HCT116 (cell line): ENCODE measurements around the gene RHPN2. TPM values are rescaled to one million over a fixed set of nuclear protein-coding genes. Genes with fewer than 3 reads are reported as not detected.

Source experiments
- ATAC-seq: fragments of 200-7000 bp; cut with Tn5 transposase; 2 replicates; pipeline ENCODE4 v1.9.1; 2020; ENCODE audit warnings: mild to moderate bottlenecking, moderate library complexity
- BruUV-seq: library from RNA; stranded (reverse); fragments of 400-500 nt; replicated peaks from 2 replicates; lab custom pipeline; 2021; lab: Mats Ljungman, UMichigan
- CTCF ChIA-PET: fragments of 300-600 bp; sonication (Branson Sonifier 250); formaldehyde crosslinking; loops from one replicate; lab custom pipeline; 2021; ENCODE audit warnings: antibody characterized with exemption; lab: Charles Lee
- POLR2A ChIA-PET: fragments of 300-600, 350-600 bp; sonication (Branson Sonifier 250); formaldehyde crosslinking; loops from one replicate; lab custom pipeline; 2021; ENCODE audit warnings: antibody characterized with exemption; lab: Charles Lee
- RAD21 ChIA-PET, 2 experiments: fragments of 300-600 bp; sonication (Branson Sonifier 250); formaldehyde crosslinking; loops; one replicate each; lab custom pipeline; 2023; ENCODE audit warnings: low total read pairs in 2 of 2; ENCODE audit not compliant: uncharacterized antibody in 2 of 2, unreplicated experiment in 2 of 2, low non-redundant PET in 1 of 2; lab: Charles Lee
- DNase-seq: peaks from one replicate; pipeline ENCODE4 v3.0.0-alpha.2; 2010; ENCODE audit warnings: low read depth, low spot score
- H2AFZ ChIP-seq: fragments of 200-600 bp; shearing (Covaris generic), sonication (generic); 2 replicates; pipeline ENCODE4 v1.6.1; 2017; ENCODE audit warnings: low read depth, mixed run types, mixed read lengths, antibody characterized with exemption, low read length; ENCODE audit not compliant: poor library complexity, severe bottlenecking
- H3K27ac ChIP-seq: 2 replicates; pipeline ENCODE4 v1.5.1; 2012; ENCODE audit warnings: low read depth, low read length
- H3K27me3 ChIP-seq: fragments of 200-600 bp; sonication (generic); 2 replicates; pipeline ENCODE4 v1.6.1; 2016; ENCODE audit warnings: mixed run types, low read length, mixed read lengths; ENCODE audit not compliant: insufficient read depth
- H3K36me3 ChIP-seq, 2 experiments: fragments of 200-500 bp in 1 of 2; fragments of 200-600 bp in 1 of 2; sonication (Bioruptor generic) in 1 of 2; sonication (generic) in 1 of 2; 2 replicates each; pipeline versions ENCODE4 v1.5.1 to v1.6.1; 2014 to 2016; ENCODE audit warnings: low read length in 2 of 2, inconsistent platforms in 1 of 2, mixed read lengths in 1 of 2, mixed run types in 1 of 2; ENCODE audit not compliant: insufficient read depth in 2 of 2, control insufficient read depth in 1 of 2
- H3K4me1 ChIP-seq, 2 experiments: fragments of 200-600 bp in 1 of 2; sonication (generic) in 1 of 2; 2 replicates each; pipeline versions ENCODE4 v1.5.1 to v1.6.1; 2012 to 2017; ENCODE audit warnings: low read length in 2 of 2, inconsistent platforms in 1 of 2, mild to moderate bottlenecking in 1 of 2, mixed read lengths in 1 of 2, mixed run types in 1 of 2, moderate library complexity in 1 of 2; ENCODE audit not compliant: insufficient read depth in 2 of 2, control insufficient read depth in 1 of 2
- H3K4me2 ChIP-seq: fragments of 200-600 bp; sonication (generic); 2 replicates; pipeline ENCODE4 v1.6.1; 2017; ENCODE audit warnings: mixed run types, low read length, mixed read lengths
- H3K4me3 ChIP-seq, 2 experiments: fragments of 200-600 bp in 1 of 2; sonication (generic) in 1 of 2; replicated peaks in 1 of 2; 2 replicates each; pipeline ENCODE4 v1.5.1; 2011 to 2016; ENCODE audit warnings: low read length in 2 of 2, control low read depth in 1 of 2, low read depth in 1 of 2, mild to moderate bottlenecking in 1 of 2, mixed read lengths in 1 of 2, mixed run types in 1 of 2
- H3K79me2 ChIP-seq: fragments of 200-600 bp; sonication (generic); 2 replicates; pipeline ENCODE4 v1.6.1; 2017; ENCODE audit warnings: mild to moderate bottlenecking, mixed run types, low read length, moderate library complexity, mixed read lengths; ENCODE audit not compliant: insufficient read depth
- H3K9ac ChIP-seq: fragments of 200-600 bp; sonication (generic); 2 replicates; pipeline ENCODE4 v1.6.1; 2016; ENCODE audit warnings: low read length, mixed read lengths
- H3K9me2 ChIP-seq: fragments of 200-600 bp; sonication (generic), shearing (Covaris generic); 2 replicates; pipeline ENCODE4 v1.6.1; 2017; ENCODE audit warnings: mixed run types, mild to moderate bottlenecking, moderate library complexity; ENCODE audit not compliant: insufficient read depth
- H3K9me3 ChIP-seq, 2 experiments: fragments of 200-500 bp in 1 of 2; fragments of 200-600 bp in 1 of 2; sonication (Bioruptor generic) in 1 of 2; sonication (generic) in 1 of 2; 2 replicates each; pipeline ENCODE4 v1.6.1; 2014 to 2017; ENCODE audit warnings: low read length in 2 of 2, mixed read lengths in 2 of 2, inconsistent platforms in 1 of 2, low read depth in 1 of 2, mild to moderate bottlenecking in 1 of 2, mixed run types in 1 of 2, moderate library complexity in 1 of 2; ENCODE audit not compliant: control insufficient read depth in 1 of 2, insufficient read depth in 1 of 2
- H4K20me1 ChIP-seq: fragments of 200-600 bp; sonication (generic), shearing (Covaris generic); 2 replicates; pipeline ENCODE4 v1.6.1; 2017; ENCODE audit warnings: mixed run types, mild to moderate bottlenecking, moderate library complexity; ENCODE audit not compliant: insufficient read depth
- CBX3 ChIP-seq: IDR thresholded peaks from 2 replicates; pipeline ENCODE4 v1.6.1; 2012; ENCODE audit warnings: low read depth
- CEBPB ChIP-seq: IDR thresholded peaks from 2 replicates; pipeline ENCODE4 v1.6.1; 2012; ENCODE audit warnings: low read depth
- EGR1 ChIP-seq: IDR thresholded peaks from 2 replicates; pipeline ENCODE4 v1.6.1; 2012; ENCODE audit warnings: low read depth
- ELF1 ChIP-seq: IDR thresholded peaks from 2 replicates; pipeline ENCODE4 v1.6.1; 2012; ENCODE audit warnings: low read depth, borderline replicate concordance
- EZH2phosphoT487 ChIP-seq: fragments of 200-600 bp; IDR thresholded peaks from 2 replicates; pipeline ENCODE4 v1.6.1; 2018; ENCODE audit warnings: antibody characterized with exemption, borderline replicate concordance
- POLR2A ChIP-seq: IDR thresholded peaks from 2 replicates; pipeline ENCODE4 v1.7.0; 2011; ENCODE audit warnings: borderline replicate concordance; ENCODE audit not compliant: insufficient read depth, insufficient read length; ENCODE audit errors: extremely low read depth
- POLR2AphosphoS5 ChIP-seq: IDR thresholded peaks from 2 replicates; pipeline ENCODE4 v1.6.1; 2011; ENCODE audit warnings: mild to moderate bottlenecking, low read depth, low read length, moderate library complexity
- RAD21 ChIP-seq: IDR thresholded peaks from 2 replicates; pipeline ENCODE4 v1.6.1; 2012; ENCODE audit warnings: low read depth, mild to moderate bottlenecking
- SIN3A ChIP-seq: IDR thresholded peaks from 2 replicates; pipeline ENCODE4 v1.6.1; 2012; ENCODE audit warnings: low read depth
- SRF ChIP-seq: IDR thresholded peaks from 2 replicates; pipeline ENCODE4 v1.6.1; 2012; ENCODE audit warnings: low read depth
- TCF7L2 ChIP-seq: IDR thresholded peaks from 2 replicates; pipeline ENCODE4 v1.7.0; 2011; ENCODE audit warnings: borderline replicate concordance, inconsistent platforms; ENCODE audit not compliant: insufficient read depth, insufficient read length; ENCODE audit errors: extremely low read depth
- YY1 ChIP-seq: IDR thresholded peaks from 2 replicates; pipeline ENCODE4 v1.6.1; 2011; ENCODE audit warnings: low read length, low read depth, moderate library complexity, mild to moderate bottlenecking; ENCODE audit not compliant: insufficient replicate concordance; ENCODE audit errors: extremely low read depth
- intact Hi-C: fragments of 100-400 bp; cut with micrococcal nuclease; formaldehyde crosslinking; loops from 2 replicates; pipeline ENCODE4 v1.10.0; 2022
- total RNA-seq: library from RNA; stranded (reverse); gene quantifications from one replicate; pipeline ENCODE4 v1.2.1, GENCODE V29; 2021; ENCODE audit not compliant: unreplicated experiment
- TF ChIP-seq, protein P1 (sequence below): IDR thresholded peaks from 2 replicates; pipeline ENCODE4 v1.6.1; 2012; ENCODE audit warnings: low read depth
- TF ChIP-seq, protein P2 (sequence below): IDR thresholded peaks from 2 replicates; pipeline ENCODE4 v1.6.1; 2012
- TF ChIP-seq, protein P3 (sequence below), 3 experiments: fragments of 200-600 bp in 1 of 3; sonication (generic) in 1 of 3; IDR thresholded peaks in 2 of 3; conservative IDR thresholded peaks in 1 of 3; 2 replicates each; pipeline ENCODE4 v1.5.1; 2012 to 2017; ENCODE audit warnings: low read depth in 2 of 3, low read length in 2 of 3, antibody characterized with exemption in 1 of 3, borderline replicate concordance in 1 of 3, control low read depth in 1 of 3, mild to moderate bottlenecking in 1 of 3, mixed read lengths in 1 of 3, mixed run types in 1 of 3, moderate library complexity in 1 of 3; ENCODE audit not compliant: insufficient read depth in 1 of 3
- TF ChIP-seq, protein P4 (sequence below): IDR thresholded peaks from 2 replicates; pipeline ENCODE4 v1.6.1; 2012

The RHPN2 gene
- total RNA-seq, 1 experiment from 2014 or later, result 33.3 TPM

DNA sequence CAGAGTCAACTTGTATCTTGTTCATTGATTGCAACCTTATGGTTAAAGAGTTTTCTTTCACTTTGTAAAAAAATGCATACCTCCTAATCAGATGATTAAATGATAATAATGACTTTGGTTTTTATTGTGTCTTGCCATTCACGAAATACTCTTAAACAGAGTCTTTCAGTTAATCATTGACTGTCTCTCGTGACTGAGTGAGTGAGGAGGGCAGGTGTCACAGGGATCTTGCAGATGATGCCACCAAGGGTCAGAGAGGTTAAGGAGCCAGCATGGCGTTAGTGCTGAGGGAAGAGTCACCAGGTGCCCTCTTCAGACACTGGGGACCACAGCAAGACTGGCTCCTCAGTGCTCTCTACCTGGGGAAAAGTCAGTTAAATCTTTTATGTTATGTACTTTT is 24.3 kb upstream of the RHPN2 start:
- Histone ChIP-seq H3K27me3 (no peaks in the 10 kb centered on the region), H4K20me1 (no peaks in the 10 kb centered on the region), H3K36me3 (peaks cover 2 to 6% of the 10 kb centered on the region in 2 experiments; a peak in 2 of 4 replicates), H3K9me2 (no peaks in the 10 kb centered on the region), H3K4me3 (no peak overlapping the region), H3K4me2 (no peak overlapping the region), H3K9me3 (no peaks in the 10 kb centered on the region), H2AFZ (no peak overlapping the region), H3K27ac (no peak overlapping the region), H3K4me1 (peaks cover 13 to 30% of the 10 kb centered on the region in 2 experiments), H3K9ac (no peak overlapping the region), H3K79me2 (no peaks in the 10 kb centered on the region)
- intact Hi-C loops, result no loop called here
- BruUV-seq, result no TSS peak
- RAD21 ChIA-PET, result no interaction called here
- DNase-seq, result no peak
- CTCF ChIA-PET, result no interaction called here
- POLR2A ChIA-PET, result no interaction called here
- no peak for TF ChIP-seq POLR2A
- TF ChIP-seq EGR1, result no peak
- no peak for TF ChIP-seq POLR2AphosphoS5
- TF ChIP-seq, protein P1, sequence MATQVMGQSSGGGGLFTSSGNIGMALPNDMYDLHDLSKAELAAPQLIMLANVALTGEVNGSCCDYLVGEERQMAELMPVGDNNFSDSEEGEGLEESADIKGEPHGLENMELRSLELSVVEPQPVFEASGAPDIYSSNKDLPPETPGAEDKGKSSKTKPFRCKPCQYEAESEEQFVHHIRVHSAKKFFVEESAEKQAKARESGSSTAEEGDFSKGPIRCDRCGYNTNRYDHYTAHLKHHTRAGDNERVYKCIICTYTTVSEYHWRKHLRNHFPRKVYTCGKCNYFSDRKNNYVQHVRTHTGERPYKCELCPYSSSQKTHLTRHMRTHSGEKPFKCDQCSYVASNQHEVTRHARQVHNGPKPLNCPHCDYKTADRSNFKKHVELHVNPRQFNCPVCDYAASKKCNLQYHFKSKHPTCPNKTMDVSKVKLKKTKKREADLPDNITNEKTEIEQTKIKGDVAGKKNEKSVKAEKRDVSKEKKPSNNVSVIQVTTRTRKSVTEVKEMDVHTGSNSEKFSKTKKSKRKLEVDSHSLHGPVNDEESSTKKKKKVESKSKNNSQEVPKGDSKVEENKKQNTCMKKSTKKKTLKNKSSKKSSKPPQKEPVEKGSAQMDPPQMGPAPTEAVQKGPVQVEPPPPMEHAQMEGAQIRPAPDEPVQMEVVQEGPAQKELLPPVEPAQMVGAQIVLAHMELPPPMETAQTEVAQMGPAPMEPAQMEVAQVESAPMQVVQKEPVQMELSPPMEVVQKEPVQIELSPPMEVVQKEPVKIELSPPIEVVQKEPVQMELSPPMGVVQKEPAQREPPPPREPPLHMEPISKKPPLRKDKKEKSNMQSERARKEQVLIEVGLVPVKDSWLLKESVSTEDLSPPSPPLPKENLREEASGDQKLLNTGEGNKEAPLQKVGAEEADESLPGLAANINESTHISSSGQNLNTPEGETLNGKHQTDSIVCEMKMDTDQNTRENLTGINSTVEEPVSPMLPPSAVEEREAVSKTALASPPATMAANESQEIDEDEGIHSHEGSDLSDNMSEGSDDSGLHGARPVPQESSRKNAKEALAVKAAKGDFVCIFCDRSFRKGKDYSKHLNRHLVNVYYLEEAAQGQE, result no peak
- TF ChIP-seq, protein P2, sequence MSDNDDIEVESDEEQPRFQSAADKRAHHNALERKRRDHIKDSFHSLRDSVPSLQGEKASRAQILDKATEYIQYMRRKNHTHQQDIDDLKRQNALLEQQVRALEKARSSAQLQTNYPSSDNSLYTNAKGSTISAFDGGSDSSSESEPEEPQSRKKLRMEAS, result no peak
- no peak for TF ChIP-seq TCF7L2
- TF ChIP-seq, protein P3, sequence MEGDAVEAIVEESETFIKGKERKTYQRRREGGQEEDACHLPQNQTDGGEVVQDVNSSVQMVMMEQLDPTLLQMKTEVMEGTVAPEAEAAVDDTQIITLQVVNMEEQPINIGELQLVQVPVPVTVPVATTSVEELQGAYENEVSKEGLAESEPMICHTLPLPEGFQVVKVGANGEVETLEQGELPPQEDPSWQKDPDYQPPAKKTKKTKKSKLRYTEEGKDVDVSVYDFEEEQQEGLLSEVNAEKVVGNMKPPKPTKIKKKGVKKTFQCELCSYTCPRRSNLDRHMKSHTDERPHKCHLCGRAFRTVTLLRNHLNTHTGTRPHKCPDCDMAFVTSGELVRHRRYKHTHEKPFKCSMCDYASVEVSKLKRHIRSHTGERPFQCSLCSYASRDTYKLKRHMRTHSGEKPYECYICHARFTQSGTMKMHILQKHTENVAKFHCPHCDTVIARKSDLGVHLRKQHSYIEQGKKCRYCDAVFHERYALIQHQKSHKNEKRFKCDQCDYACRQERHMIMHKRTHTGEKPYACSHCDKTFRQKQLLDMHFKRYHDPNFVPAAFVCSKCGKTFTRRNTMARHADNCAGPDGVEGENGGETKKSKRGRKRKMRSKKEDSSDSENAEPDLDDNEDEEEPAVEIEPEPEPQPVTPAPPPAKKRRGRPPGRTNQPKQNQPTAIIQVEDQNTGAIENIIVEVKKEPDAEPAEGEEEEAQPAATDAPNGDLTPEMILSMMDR (IDR thresholded peaks at IDR 0.05 in 2 of 3, conservative IDR thresholded peaks at IDR 0.05 in 1 of 3; ENCODE audit: borderline replicate concordance in 1 of 3, insufficient read depth in 1 of 3, low read depth in 2 of 3, low read length in 2 of 3), result no peak
- TF ChIP-seq ELF1, result no peak
- TF ChIP-seq SRF, result no peak
- TF ChIP-seq, protein P4, sequence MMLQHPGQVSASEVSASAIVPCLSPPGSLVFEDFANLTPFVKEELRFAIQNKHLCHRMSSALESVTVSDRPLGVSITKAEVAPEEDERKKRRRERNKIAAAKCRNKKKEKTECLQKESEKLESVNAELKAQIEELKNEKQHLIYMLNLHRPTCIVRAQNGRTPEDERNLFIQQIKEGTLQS, result no peak
- TF ChIP-seq YY1, result no peak
- TF ChIP-seq SIN3A, result no peak
- no peak for TF ChIP-seq RAD21
- TF ChIP-seq CEBPB, result no peak
- no peak for TF ChIP-seq EZH2phosphoT487
- no peak for TF ChIP-seq CBX3
- ATAC-seq, result no peak
